Measurements from ENCODE around the gene TMEM132C. TPM values are rescaled to one million over a fixed set of nuclear protein-coding genes. Genes with fewer than 3 reads are reported as not detected.

TMEM132C gene
- polyA plus RNA-seq, 1 of the 3 experiments (the other 2 are of a cell fraction) = not detected

DNA sequence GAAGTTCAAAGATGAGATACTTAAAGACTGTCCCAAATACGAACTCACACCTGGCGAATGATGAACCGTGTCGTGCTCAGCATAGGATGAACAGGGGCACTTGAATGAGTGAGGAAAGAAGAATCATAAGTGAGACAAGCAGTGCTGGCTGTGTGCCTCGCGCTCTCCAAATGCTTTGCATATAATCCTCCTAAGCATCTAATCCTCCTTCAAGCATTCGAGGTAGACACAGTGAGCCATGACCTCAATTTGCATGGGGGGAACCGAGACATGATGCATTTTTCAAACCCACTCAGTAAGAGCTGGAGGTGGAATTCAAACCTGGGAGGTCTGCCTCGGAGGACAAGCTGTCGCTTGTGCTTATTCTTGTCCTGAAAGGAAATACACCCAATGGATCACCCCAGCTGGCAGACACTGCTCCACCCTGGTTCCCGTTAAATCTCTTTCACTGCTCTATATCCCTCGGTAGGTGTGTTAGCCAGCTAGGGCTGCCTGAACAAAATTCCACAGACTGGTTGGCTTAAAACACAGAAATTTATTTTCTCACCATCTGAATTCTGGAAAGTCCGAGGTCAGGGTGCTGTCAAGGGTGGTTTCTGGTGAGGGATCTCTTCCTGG is 282.7 kb downstream of the TMEM132C start:
- no peak overlapping the region for H3K4me2 ChIP-seq
- WGBS (ENCODE audit: low lambda C conversion rate) = 23% methylated on average over 13 of the region's 13 CpGs
- no peak overlapping the region for H3K4me3 ChIP-seq (ENCODE audit: low read depth in 2 of 2, low read length in 1 of 2)
- no peaks in the 10 kb centered on the region for H3K36me3 ChIP-seq (replicated peaks in 1 of 2; ENCODE audit: control insufficient read depth in 1 of 2, insufficient read depth in 2 of 2, low read length in 1 of 2)
- no peaks in the 10 kb centered on the region for H3F3A ChIP-seq (replicated peaks; ENCODE audit: insufficient read depth)
- H3K9me3 ChIP-seq = no peaks in the 10 kb centered on the region
- TF ChIP-seq, protein P1, sequence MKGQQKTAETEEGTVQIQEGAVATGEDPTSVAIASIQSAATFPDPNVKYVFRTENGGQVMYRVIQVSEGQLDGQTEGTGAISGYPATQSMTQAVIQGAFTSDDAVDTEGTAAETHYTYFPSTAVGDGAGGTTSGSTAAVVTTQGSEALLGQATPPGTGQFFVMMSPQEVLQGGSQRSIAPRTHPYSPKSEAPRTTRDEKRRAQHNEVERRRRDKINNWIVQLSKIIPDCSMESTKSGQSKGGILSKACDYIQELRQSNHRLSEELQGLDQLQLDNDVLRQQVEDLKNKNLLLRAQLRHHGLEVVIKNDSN (IDR thresholded peaks at IDR 0.05; ENCODE audit: borderline replicate concordance, low read depth) = no peak
- no peak for TF ChIP-seq ELF1 (IDR thresholded peaks at IDR 0.05)
- no peak for TF ChIP-seq GABPA (IDR thresholded peaks at IDR 0.05; ENCODE audit: low read depth)
- TF ChIP-seq, protein P2, sequence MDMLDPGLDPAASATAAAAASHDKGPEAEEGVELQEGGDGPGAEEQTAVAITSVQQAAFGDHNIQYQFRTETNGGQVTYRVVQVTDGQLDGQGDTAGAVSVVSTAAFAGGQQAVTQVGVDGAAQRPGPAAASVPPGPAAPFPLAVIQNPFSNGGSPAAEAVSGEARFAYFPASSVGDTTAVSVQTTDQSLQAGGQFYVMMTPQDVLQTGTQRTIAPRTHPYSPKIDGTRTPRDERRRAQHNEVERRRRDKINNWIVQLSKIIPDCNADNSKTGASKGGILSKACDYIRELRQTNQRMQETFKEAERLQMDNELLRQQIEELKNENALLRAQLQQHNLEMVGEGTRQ (IDR thresholded peaks at IDR 0.05; ENCODE audit: borderline replicate concordance, low read depth, low read length) = no peak
- TF ChIP-seq RXRA (IDR thresholded peaks at IDR 0.05; ENCODE audit: borderline replicate concordance, low read depth) = no peak
- no peak for TF ChIP-seq NFIC (IDR thresholded peaks at IDR 0.05; ENCODE audit: borderline replicate concordance)
- TF ChIP-seq EP300 (IDR thresholded peaks at IDR 0.05; ENCODE audit: borderline replicate concordance in 1 of 2, low read depth in 1 of 2, low read length in 1 of 2) = no peak
- TF ChIP-seq TEAD4 (IDR thresholded peaks at IDR 0.05; ENCODE audit: borderline replicate concordance, insufficient read depth) = no peak
- no peak for TF ChIP-seq RFX5 (IDR thresholded peaks at IDR 0.05; ENCODE audit: low read length)
- TF ChIP-seq NRF1 (IDR thresholded peaks at IDR 0.05; ENCODE audit: low read depth, low read length) = no peak
- TF ChIP-seq MEF2A (IDR thresholded peaks at IDR 0.05; ENCODE audit: borderline replicate concordance, low read depth) = no peak
- TF ChIP-seq, protein P3, sequence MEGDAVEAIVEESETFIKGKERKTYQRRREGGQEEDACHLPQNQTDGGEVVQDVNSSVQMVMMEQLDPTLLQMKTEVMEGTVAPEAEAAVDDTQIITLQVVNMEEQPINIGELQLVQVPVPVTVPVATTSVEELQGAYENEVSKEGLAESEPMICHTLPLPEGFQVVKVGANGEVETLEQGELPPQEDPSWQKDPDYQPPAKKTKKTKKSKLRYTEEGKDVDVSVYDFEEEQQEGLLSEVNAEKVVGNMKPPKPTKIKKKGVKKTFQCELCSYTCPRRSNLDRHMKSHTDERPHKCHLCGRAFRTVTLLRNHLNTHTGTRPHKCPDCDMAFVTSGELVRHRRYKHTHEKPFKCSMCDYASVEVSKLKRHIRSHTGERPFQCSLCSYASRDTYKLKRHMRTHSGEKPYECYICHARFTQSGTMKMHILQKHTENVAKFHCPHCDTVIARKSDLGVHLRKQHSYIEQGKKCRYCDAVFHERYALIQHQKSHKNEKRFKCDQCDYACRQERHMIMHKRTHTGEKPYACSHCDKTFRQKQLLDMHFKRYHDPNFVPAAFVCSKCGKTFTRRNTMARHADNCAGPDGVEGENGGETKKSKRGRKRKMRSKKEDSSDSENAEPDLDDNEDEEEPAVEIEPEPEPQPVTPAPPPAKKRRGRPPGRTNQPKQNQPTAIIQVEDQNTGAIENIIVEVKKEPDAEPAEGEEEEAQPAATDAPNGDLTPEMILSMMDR (IDR thresholded peaks at IDR 0.05) = no peak
- TF ChIP-seq GATA2 (CRISPR knock-in tag; IDR thresholded peaks at IDR 0.05) = no peak
- TF ChIP-seq CHD2 (IDR thresholded peaks at IDR 0.05; ENCODE audit: low read length, partially characterized antibody) = no peak
- TF ChIP-seq, protein P4, sequence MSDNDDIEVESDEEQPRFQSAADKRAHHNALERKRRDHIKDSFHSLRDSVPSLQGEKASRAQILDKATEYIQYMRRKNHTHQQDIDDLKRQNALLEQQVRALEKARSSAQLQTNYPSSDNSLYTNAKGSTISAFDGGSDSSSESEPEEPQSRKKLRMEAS (IDR thresholded peaks at IDR 0.05; ENCODE audit: low read depth) = no peak
- POLR2A ChIA-PET = no interaction called here
- H3K9ac ChIP-seq = no peak overlapping the region
- CTCF ChIA-PET = no interaction called here
- no peaks in the 10 kb centered on the region for H3K27me3 ChIP-seq (ENCODE audit: insufficient read depth)
- H3K4me1 ChIP-seq (ENCODE audit: control insufficient read depth in 1 of 2, insufficient read depth in 2 of 2, low read depth in 1 of 2, low read length in 1 of 2) = no peaks in the 10 kb centered on the region
- no peak overlapping the region for H2AFZ ChIP-seq (ENCODE audit: low read depth)
- H3K9me2 ChIP-seq = no peaks in the 10 kb centered on the region
- H3K27ac ChIP-seq (ENCODE audit: low read depth in 2 of 2, low read length in 1 of 2) = no peak overlapping the region
- H3K79me2 ChIP-seq (ENCODE audit: insufficient read depth) = no peaks in the 10 kb centered on the region
- no peak for DNase-seq
- H4K20me1 ChIP-seq (ENCODE audit: insufficient read depth) = no peaks in the 10 kb centered on the region

Measured in SK-N-SH (cell line).